Thyroid gland (tissue), 4 donors: Measurements from ENCODE around the gene KLHDC4. TPM values are rescaled to one million over a fixed set of nuclear protein-coding genes. Genes with fewer than 3 reads are reported as not detected.
A peak's percentile ranks its signal among the peaks of the same experiment; 100 is the strongest.

Experiments used
- DNase-seq, 2 donors: peaks; one replicate each; pipeline ENCODE4 v3.0.0-alpha.2; 2019
- H3K27ac ChIP-seq, 3 donors: fragments of 200-600 bp; sonication (generic); 1 replicate in 2 of 3; 2 replicates in 1 of 3; pipeline ENCODE4 v1.5.1; 2016 to 2019; ENCODE audit warnings: mild to moderate bottlenecking in 1 of 3, moderate library complexity in 1 of 3
- H3K27me3 ChIP-seq: fragments of 200-600 bp; sonication (generic); one replicate; pipeline ENCODE4 v1.5.1; 2019
- H3K36me3 ChIP-seq, 2 donors: fragments of 200-600 bp; sonication (generic); one replicate each; pipeline ENCODE4 v1.5.1; 2016 to 2019
- H3K4me1 ChIP-seq, 2 donors: fragments of 200-600 bp; sonication (generic); one replicate each; pipeline ENCODE4 v1.5.1; 2017 to 2019
- H3K4me3 ChIP-seq, 3 donors: fragments of 200-600 bp; sonication (generic); replicated peaks in 1 of 3; 1 replicate in 2 of 3; 2 replicates in 1 of 3; pipeline ENCODE4 v1.5.1; 2016; ENCODE audit warnings: mild to moderate bottlenecking in 1 of 3
- H3K9me3 ChIP-seq: fragments of 200-600 bp; sonication (generic); one replicate; pipeline ENCODE4 v1.5.1; 2017
- CTCF ChIP-seq, 6 experiments: fragments of 200-600 bp in 3 of 6; fragments of 450-650 bp in 3 of 6; sonication (generic) in 3 of 6; IDR thresholded peaks; one replicate each; pipeline ENCODE4 v1.5.1; 2016 to 2019; ENCODE audit warnings: antibody characterized with exemption in 6 of 6, mild to moderate bottlenecking in 2 of 6, inconsistent platforms in 1 of 6, moderate library complexity in 1 of 6
- POLR2A ChIP-seq, 2 donors: fragments of 450-650 bp; IDR thresholded peaks; one replicate each; pipeline ENCODE4 v1.6.1; 2017; ENCODE audit warnings: antibody characterized with exemption in 2 of 2, mild to moderate bottlenecking in 2 of 2, moderate library complexity in 1 of 2
- WGBS, 2 donors: methylation state at CpG; one replicate each; pipeline ENCODE4 v1.1.5; 2017; 5-methylcytosine and 5-hydroxymethylcytosine counted together
- intact Hi-C: fragments of 100-400 bp; cut with DNase I; formaldehyde crosslinking; loops from one replicate; pipeline ENCODE4 v1.15.1; 2023
- total RNA-seq, 4 donors: library from RNA; depleted of rRNA; stranded (reverse); fragments of >200 nt; gene quantifications; one replicate each; pipeline ENCODE4 v1.2.3, GENCODE V29; 2016

KLHDC4 gene
- total RNA-seq, 4 donors from 2014 or later: 19.9 to 40.9 (median 30.3) TPM

DNA sequence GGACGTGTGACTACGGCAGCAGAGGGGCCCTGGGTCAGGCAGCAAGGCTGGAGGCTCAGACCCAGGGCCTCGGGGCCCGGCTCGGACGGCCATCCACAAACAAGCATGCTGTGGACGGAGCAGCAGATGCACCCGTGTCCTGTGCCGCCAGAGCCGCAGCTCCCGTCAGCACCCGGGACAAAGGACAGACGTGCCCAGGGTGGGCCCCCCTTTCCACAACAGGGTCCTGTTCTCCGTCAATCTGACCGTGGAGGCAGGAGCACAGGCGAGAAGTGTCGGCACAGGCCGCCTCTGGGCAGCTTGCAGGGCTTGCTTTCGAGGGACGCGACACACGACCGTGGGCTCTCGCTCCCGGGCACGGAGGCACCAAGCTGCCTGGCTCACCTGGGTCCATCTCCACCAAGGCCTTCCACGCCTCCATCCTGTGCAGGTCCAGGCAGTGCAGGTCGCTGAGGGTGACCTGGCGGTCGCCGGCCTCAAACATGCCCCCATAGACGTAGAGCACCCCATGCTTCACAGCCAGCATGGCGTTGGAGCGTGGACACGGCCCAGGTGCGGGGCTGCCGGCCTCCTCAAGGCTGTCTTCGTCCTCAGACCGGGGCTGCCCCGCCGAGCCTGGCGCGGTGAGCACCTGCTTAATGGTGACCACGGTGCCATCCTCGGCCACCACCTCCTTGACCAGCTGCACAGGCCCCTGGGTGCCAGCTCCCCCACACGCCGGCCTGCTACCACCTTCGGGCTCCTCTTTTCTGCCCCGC is 56.7 kb downstream of the KLHDC4 start:
- TF ChIP-seq CTCF (IDR thresholded peaks at IDR 0.05) (no peak), POLR2A (IDR thresholded peaks at IDR 0.05) (no peak)
- Histone ChIP-seq H3K36me3 (peaks cover 0 to 3% of the 10 kb centered on the region in 2 donors), H3K27me3 (no peaks in the 10 kb centered on the region), H3K27ac (no peak overlapping the region), H3K4me3 (no peak overlapping the region), H3K4me1 (peaks cover 19 to 25% of the 10 kb centered on the region in 2 donors), H3K9me3 (no peaks in the 10 kb centered on the region)
- DNase-seq: no peak
- intact Hi-C loops: no loop called here
- 97 to 98% methylated on average over 18 to 36 of the region's 49 CpGs for WGBS, 2 donors

GRCh38 chr16:87707714-87708580 is 57.8 kb downstream of the KLHDC4 start:
- Histone ChIP-seq H3K36me3 (no peaks in the 10 kb centered on the region), H3K9me3 (no peaks in the 10 kb centered on the region), H3K4me1 (peaks cover 19 to 25% of the 10 kb centered on the region in 2 donors), H3K27ac (no peak overlapping the region), H3K27me3 (no peaks in the 10 kb centered on the region), H3K4me3 (no peak overlapping the region)
- TF ChIP-seq POLR2A (IDR thresholded peaks at IDR 0.05) (no peak), CTCF (IDR thresholded peaks at IDR 0.05) (no peak)
- 93 to 96% methylated on average over 44 to 45 of the region's 45 CpGs for WGBS, 2 donors
- no peak for DNase-seq
- intact Hi-C loops: no loop called here

DNA sequence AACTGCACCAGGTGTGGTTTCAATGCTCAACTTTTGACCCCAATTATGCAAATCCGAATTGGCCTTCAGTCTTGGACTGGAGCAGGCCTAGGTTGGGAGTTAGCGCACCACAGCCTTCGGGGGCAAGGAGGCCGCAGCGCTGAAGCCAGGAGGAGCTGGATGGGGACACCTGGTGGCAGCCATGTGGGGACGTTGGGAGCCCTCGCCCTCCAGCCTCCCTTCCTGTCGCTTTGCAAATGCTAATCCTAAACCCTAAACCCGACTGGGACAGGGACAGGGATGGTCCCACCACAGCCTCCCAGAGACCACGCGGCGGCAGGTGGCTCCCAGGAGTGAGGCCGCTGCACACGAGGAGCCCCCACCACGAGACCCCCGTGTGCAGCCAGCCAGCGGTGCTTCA is 58.7 kb downstream of the KLHDC4 start:
- H3K4me3 ChIP-seq: no peak overlapping the region
- peaks cover 19 to 25% of the 10 kb centered on the region in 2 donors for H3K4me1 ChIP-seq
- intact Hi-C loops: no loop called here
- 89 to 90% methylated on average over 10 to 15 of the region's 17 CpGs for WGBS, 2 donors
- no peaks in the 10 kb centered on the region for H3K9me3 ChIP-seq
- H3K27ac ChIP-seq: no peak overlapping the region
- DNase-seq: no peak
- H3K36me3 ChIP-seq: peaks cover 3 to 5% of the 10 kb centered on the region in 2 donors
- H3K27me3 ChIP-seq: no peaks in the 10 kb centered on the region
- TF ChIP-seq POLR2A (IDR thresholded peaks at IDR 0.05): no peak
- no peak for TF ChIP-seq CTCF (IDR thresholded peaks at IDR 0.05)

- Histone ChIP-seq H3K27ac (no peak overlapping the region), H3K4me3 (no peak overlapping the region), H3K4me1 (peaks cover 18 to 23% of the 10 kb centered on the region in 2 donors), H3K27me3 (no peaks in the 10 kb centered on the region), H3K9me3 (no peaks in the 10 kb centered on the region), H3K36me3 (peaks cover 3 to 5% of the 10 kb centered on the region in 2 donors)
- no peak for TF ChIP-seq POLR2A (IDR thresholded peaks at IDR 0.05)
- no peak for TF ChIP-seq CTCF (IDR thresholded peaks at IDR 0.05)
- intact Hi-C loops: no loop called here
- 52 to 57% methylated on average over 11 to 14 of the region's 28 CpGs for WGBS, 2 donors
- DNase-seq: peak; percentile 65 to 70
Measured at GRCh38 chr16:87706278-87707000, 59.3 kb downstream of the KLHDC4 start.
